H9 (cell line): ENCODE data around the gene CDCA3. TPM values are rescaled to one million over a fixed set of nuclear protein-coding genes. Genes with fewer than 3 reads are reported as not detected.
A peak's percentile ranks its signal among the peaks of the same experiment; 100 is the strongest.
"Not testable (repeated sequence)": the region's sequence is repeated elsewhere in the genome, so short reads cannot be mapped to it uniquely, and the experiment has no call there.

ENCODE experiments used
- DNase-seq: peaks from one replicate; pipeline ENCODE4 v3.0.0-alpha.2; 2017
- H2AFZ ChIP-seq: one replicate; pipeline ENCODE4 v1.6.1; 2013; ENCODE audit warnings: mild to moderate bottlenecking, low read length, control low read depth, moderate library complexity
- H2AK5ac ChIP-seq: 2 replicates; pipeline ENCODE4 v1.6.1; 2013; ENCODE audit warnings: low read length, control low read depth, mixed read lengths; ENCODE audit not compliant: insufficient read length
- H2BK120ac ChIP-seq: one replicate; pipeline ENCODE4 v1.6.1; 2013; ENCODE audit warnings: low read depth, mild to moderate bottlenecking, low read length, control low read depth, inconsistent platforms; ENCODE audit not compliant: poor library complexity, severe bottlenecking
- H2BK12ac ChIP-seq: 2 replicates; pipeline ENCODE4 v1.6.1; 2013; ENCODE audit warnings: low read length, control low read depth, mixed read lengths, low read depth; ENCODE audit not compliant: insufficient read length
- H2BK15ac ChIP-seq: 2 replicates; pipeline ENCODE4 v1.6.1; 2013; ENCODE audit warnings: low read depth, low read length, control low read depth
- H2BK20ac ChIP-seq: one replicate; pipeline ENCODE4 v1.6.1; 2013; ENCODE audit warnings: low read depth, mild to moderate bottlenecking, low read length, control low read depth, inconsistent platforms; ENCODE audit not compliant: poor library complexity, severe bottlenecking
- H2BK5ac ChIP-seq: 2 replicates; pipeline ENCODE4 v1.6.1; 2013; ENCODE audit warnings: low read length, control low read depth, mixed read lengths; ENCODE audit not compliant: insufficient read length
- H3K14ac ChIP-seq: 2 replicates; pipeline ENCODE4 v1.6.1; 2013; ENCODE audit warnings: low read length, control low read depth; ENCODE audit not compliant: insufficient read depth
- H3K18ac ChIP-seq: 2 replicates; pipeline ENCODE4 v1.6.1; 2013; ENCODE audit warnings: low read depth, mild to moderate bottlenecking, mixed read lengths, low read length, control low read depth; ENCODE audit not compliant: insufficient read length
- H3K23ac ChIP-seq: 2 replicates; pipeline ENCODE4 v1.6.1; 2013; ENCODE audit warnings: low read length, control low read depth, mixed read lengths, low read depth; ENCODE audit not compliant: insufficient read length
- H3K23me2 ChIP-seq: 2 replicates; pipeline ENCODE4 v1.6.1; 2013; ENCODE audit warnings: low read depth, mild to moderate bottlenecking, mixed read lengths, low read length, control low read depth; ENCODE audit not compliant: insufficient read length, poor library complexity, severe bottlenecking
- H3K27ac ChIP-seq: 2 replicates; pipeline ENCODE4 v1.5.1; 2013; ENCODE audit warnings: low read length, control low read depth, mixed read lengths, low read depth; ENCODE audit not compliant: insufficient read length
- H3K27me3 ChIP-seq: 2 replicates; pipeline ENCODE4 v1.6.1; 2013; ENCODE audit warnings: low read length, control low read depth, inconsistent platforms; ENCODE audit not compliant: insufficient read depth
- H3K4ac ChIP-seq: 2 replicates; pipeline ENCODE4 v1.6.1; 2013; ENCODE audit warnings: low read depth, mild to moderate bottlenecking, control low read depth, inconsistent platforms, low read length, moderate library complexity
- H3K4me1 ChIP-seq: 2 replicates; pipeline ENCODE4 v1.6.1; 2013; ENCODE audit warnings: low read length, control low read depth, inconsistent platforms; ENCODE audit not compliant: insufficient read depth
- H3K4me2 ChIP-seq: 2 replicates; pipeline ENCODE4 v1.6.1; 2013; ENCODE audit warnings: low read length, control low read depth, mixed read lengths; ENCODE audit not compliant: insufficient read length, insufficient read depth
- H3K56ac ChIP-seq: 2 replicates; pipeline ENCODE4 v1.6.1; 2013; ENCODE audit warnings: low read depth, mild to moderate bottlenecking, mixed read lengths, low read length, control low read depth; ENCODE audit not compliant: insufficient read length
- H3K79me1 ChIP-seq: 2 replicates; pipeline ENCODE4 v1.6.1; 2013; ENCODE audit warnings: low read depth, mild to moderate bottlenecking, moderate library complexity, low read length, control low read depth, inconsistent platforms; ENCODE audit not compliant: insufficient read depth, poor library complexity, severe bottlenecking
- H3K79me2 ChIP-seq: 2 replicates; pipeline ENCODE4 v1.6.1; 2013; ENCODE audit warnings: low read length, control low read depth, inconsistent platforms; ENCODE audit not compliant: insufficient read depth
- H3K9ac ChIP-seq: 2 replicates; pipeline ENCODE4 v1.6.1; 2013; ENCODE audit warnings: low read length, control low read depth, mixed read lengths; ENCODE audit not compliant: insufficient read length; ENCODE audit errors: extremely low read depth
- H3K9me3 ChIP-seq: one replicate; pipeline ENCODE4 v1.6.1; 2013; ENCODE audit warnings: low read depth, low read length, inconsistent platforms; ENCODE audit not compliant: control insufficient read depth
- H3T11ph ChIP-seq: one replicate; pipeline ENCODE4 v1.6.1; 2013; ENCODE audit warnings: mild to moderate bottlenecking, low read length, control low read depth, inconsistent platforms
- H4K20me1 ChIP-seq: one replicate; pipeline ENCODE4 v1.6.1; 2013; ENCODE audit not compliant: control insufficient read depth, insufficient read length, insufficient read depth
- H4K5ac ChIP-seq: 2 replicates; pipeline ENCODE4 v1.6.1; 2013; ENCODE audit warnings: low read depth, mild to moderate bottlenecking, mixed read lengths, low read length, control low read depth; ENCODE audit not compliant: insufficient read length
- H4K8ac ChIP-seq: replicated peaks from 2 replicates; pipeline ENCODE4 v1.6.1; 2013; ENCODE audit warnings: low read length, control low read depth, mixed read lengths, low read depth; ENCODE audit not compliant: insufficient read length
- H4K91ac ChIP-seq: 2 replicates; pipeline ENCODE4 v1.6.1; 2013; ENCODE audit warnings: low read depth, mild to moderate bottlenecking, moderate library complexity, mixed read lengths, low read length, control low read depth; ENCODE audit not compliant: insufficient read length
- H3K27ac Mint-ChIP-seq, 3 experiments: 2 replicates in 2 of 3; 3 replicates in 1 of 3; pipeline ENCODE4 v1.8.0; 2020 to 2021; ENCODE audit warnings: mixed read lengths in 3 of 3, mild to moderate bottlenecking in 1 of 3, moderate library complexity in 1 of 3
- H3K27me3 Mint-ChIP-seq: 2 replicates; pipeline ENCODE4 v1.8.0; 2021; ENCODE audit warnings: low read depth, mild to moderate bottlenecking, moderate library complexity, mixed read lengths
- H3K36me3 Mint-ChIP-seq, 3 experiments: 2 replicates in 2 of 3; 3 replicates in 1 of 3; pipeline ENCODE4 v1.8.0; 2020 to 2021; ENCODE audit warnings: low read depth in 3 of 3, mixed read lengths in 3 of 3; ENCODE audit not compliant: insufficient read depth in 1 of 3
- H3K4me1 Mint-ChIP-seq, 2 experiments: 2 replicates each; pipeline ENCODE4 v1.8.0; 2020; ENCODE audit warnings: mixed read lengths in 2 of 2
- H3K4me3 Mint-ChIP-seq, 2 experiments: 2 replicates in 1 of 2; 3 replicates in 1 of 2; pipeline ENCODE4 v1.8.0; 2020 to 2021; ENCODE audit warnings: mild to moderate bottlenecking in 2 of 2, mixed read lengths in 2 of 2, moderate library complexity in 1 of 2
- H3K9me3 Mint-ChIP-seq, 2 experiments: 2 replicates in 1 of 2; 3 replicates in 1 of 2; pipeline ENCODE4 v1.8.0; 2020; ENCODE audit warnings: mild to moderate bottlenecking in 2 of 2, mixed read lengths in 2 of 2, moderate library complexity in 1 of 2
- CTCF ChIP-seq: fragments of 200-600 bp; sonication (generic); conservative IDR thresholded peaks from 3 replicates; pipeline ENCODE4 v1.8.0; 2021; ENCODE audit warnings: antibody characterized with exemption, mild to moderate bottlenecking
- WGBS: extraction: QIAGEN DNeasy Blood & Tissue Kit; methylation state at CpG from one replicate; pipeline ENCODE4 v1.1.7; 2013; ENCODE audit warnings: missing lambda C conversion rate, low lambda C conversion rate, mixed read lengths; ENCODE audit not compliant: insufficient read length; ENCODE audit errors: extremely low coverage; 5-methylcytosine and 5-hydroxymethylcytosine counted together
- total RNA-seq: library from RNA; stranded (reverse); gene quantifications from 2 replicates; pipeline ENCODE4 v1.2.1, GENCODE V29; 2021

Gene CDCA3
- total RNA-seq, 1 experiment from 2014 or later = 45.1 TPM

DNA sequence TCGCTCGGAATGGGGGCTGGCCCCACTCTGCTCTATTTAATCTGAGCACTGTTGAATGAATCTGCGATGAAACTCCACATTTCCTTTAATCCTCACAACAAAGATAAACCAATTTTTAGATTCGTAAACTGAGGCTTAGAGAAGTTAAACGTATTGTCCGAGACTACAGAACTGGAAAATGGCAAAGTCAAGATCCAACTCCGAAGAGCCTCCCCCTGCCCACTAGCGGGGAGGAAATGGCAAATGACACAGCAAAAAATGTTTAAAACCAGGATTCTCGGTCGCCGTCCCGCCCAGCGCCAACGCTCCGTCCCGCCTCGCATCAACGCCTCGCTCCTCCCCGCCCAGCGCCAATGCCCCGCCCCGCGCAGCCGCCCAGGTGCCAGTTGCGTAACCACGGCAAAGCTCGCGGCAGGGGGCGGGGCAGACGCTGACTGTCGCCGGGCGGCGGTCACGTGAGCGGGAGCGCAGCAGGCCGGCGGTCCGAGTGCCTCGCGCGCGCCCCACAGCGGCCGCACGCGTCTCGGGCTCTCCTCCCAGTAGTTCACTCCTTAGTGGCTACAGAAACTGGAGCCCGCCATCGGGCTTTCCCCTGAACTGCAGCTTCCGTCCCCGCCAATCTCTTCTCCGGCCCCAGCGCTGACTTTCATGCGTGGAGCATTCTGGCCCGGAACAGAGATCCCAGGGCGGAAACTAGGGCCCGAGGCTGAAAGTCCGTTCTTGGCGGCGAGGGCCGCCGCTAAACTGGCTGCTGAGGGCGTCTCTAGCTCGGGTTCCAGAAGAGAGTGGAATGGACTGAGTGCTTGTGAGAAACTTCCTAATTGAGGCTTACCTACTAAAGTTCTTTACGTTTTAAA, 39.9 kb upstream of the CDCA3 start:
- Histone ChIP-seq H3K79me1 (no peaks in the 10 kb centered on the region), H4K8ac (no peak overlapping the region), H2BK20ac (no peak overlapping the region), H3K27ac (peak overlapping the region; percentile 84), H3K27me3 (no peaks in the 10 kb centered on the region), H3K4me2 (peak overlapping the region; percentile 67), H3K4me1 (peaks cover 3% of the 10 kb centered on the region; the same call in 1 of the 2 replicates), H2BK120ac (no peak overlapping the region), H3K4ac (no peak overlapping the region; the same call in 1 of the 2 replicates), H3K23me2 (peaks cover 6% of the 10 kb centered on the region), H3K18ac (peak overlapping the region; percentile 94), H3K23ac (no peak overlapping the region), H3K14ac (peak overlapping the region; percentile 92), H2BK5ac (peak overlapping the region; percentile 1), H4K5ac (no peak overlapping the region), H3K79me2 (no peaks in the 10 kb centered on the region), H4K20me1 (no peaks in the 10 kb centered on the region), H4K91ac (no peak overlapping the region), H3K56ac (no peak overlapping the region), H2AFZ (no peak overlapping the region), H2BK15ac (no peak overlapping the region), H3K9me3 (no peaks in the 10 kb centered on the region), H3K9ac (peak overlapping the region; percentile 77), H2BK12ac (peak overlapping the region; percentile 51), H3T11ph (no peak overlapping the region), H2AK5ac (no peak overlapping the region)
- Mint-ChIP-seq H3K4me1 (peaks cover 22 to 34% of the 10 kb centered on the region in 2 experiments), H3K4me3 (peak overlapping the region; percentile 57 to 79), H3K9me3 (peaks cover 0 to 3% of the 10 kb centered on the region in 2 experiments; a peak in 2 of 5 replicates), H3K36me3 (peaks cover 0 to 12% (median 12%) of the 10 kb centered on the region in 3 experiments; a peak in 5 of 7 replicates), H3K27ac (peak overlapping the region; percentile 96 to 99 (median 98)), H3K27me3 (no peaks in the 10 kb centered on the region)
- TF ChIP-seq CTCF = peak; percentile 95
- peak; percentile 99 for DNase-seq
- no CpG with 5 or more reads among the region's 68 CpGs for WGBS

GRCh38 chr12:6889775-6890573, 38.9 kb upstream of the CDCA3 start:
- not testable (repeated sequence) for H4K20me1 ChIP-seq, H2BK120ac ChIP-seq, H3K14ac ChIP-seq, H3K18ac ChIP-seq, H2BK15ac ChIP-seq, H3K4me1 ChIP-seq, H4K91ac ChIP-seq, H3K27me3 ChIP-seq, H3K9me3 Mint-ChIP-seq, H3K27me3 Mint-ChIP-seq, H4K5ac ChIP-seq, H3K23me2 ChIP-seq, H2BK20ac ChIP-seq, DNase-seq, H3K4ac ChIP-seq, H3K4me2 ChIP-seq, H2AK5ac ChIP-seq, H3K9ac ChIP-seq, H3K79me2 ChIP-seq, H3K23ac ChIP-seq, H2BK12ac ChIP-seq, H3K79me1 ChIP-seq, H4K8ac ChIP-seq, H3K9me3 ChIP-seq, H3K56ac ChIP-seq, H3T11ph ChIP-seq, H2AFZ ChIP-seq
- peaks cover 30 to 43% of the 10 kb centered on the region in 2 experiments for H3K4me1 Mint-ChIP-seq
- no CpG with 5 or more reads among the region's 21 CpGs for WGBS
- H3K36me3 Mint-ChIP-seq = peaks cover 0 to 15% (median 14%) of the 10 kb centered on the region in 3 experiments; a peak in 5 of 7 replicates
- Histone ChIP-seq H3K27ac (peak overlapping the region; percentile 84), H2BK5ac (peak overlapping the region; percentile 1)
- H3K27ac Mint-ChIP-seq = peak overlapping the region; percentile 96 to 99 (median 98)
- H3K4me3 Mint-ChIP-seq = peak overlapping the region; percentile 51 to 79; a peak in 4 of 5 replicates
